ENCODE data around the gene CACNA1D. TPM values are rescaled to one million over a fixed set of nuclear protein-coding genes. Genes with fewer than 3 reads are reported as not detected.

The CACNA1D gene
- total RNA-seq, 1 donor from 2014 or later, result 1.9 TPM

DNA sequence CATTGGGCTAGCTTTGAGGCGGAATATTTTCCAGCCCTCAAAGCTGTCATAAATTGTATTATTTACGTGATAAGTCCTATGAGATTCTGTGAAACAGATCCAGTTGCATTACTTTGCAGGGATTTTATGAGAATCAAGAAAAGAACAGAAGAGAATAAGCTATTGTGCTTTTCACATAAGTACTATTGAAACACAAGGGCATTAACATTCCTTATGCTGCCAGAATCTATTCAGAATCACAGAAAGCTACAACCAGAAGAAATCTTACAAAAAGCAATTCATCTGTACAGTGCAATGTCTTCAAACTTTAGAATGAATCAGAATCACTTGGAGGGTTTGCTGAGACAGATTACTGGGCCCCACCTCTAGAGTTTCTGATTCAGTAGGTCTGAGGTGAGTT lies 10.6 kb upstream of the CACNA1D start:
- no peaks in the 10 kb centered on the region for H3K9me3 Mint-ChIP-seq
- ChIA-PET CTCF (no interaction called here), POLR2A (no interaction called here)
- ATAC-seq (ENCODE audit: low read depth), result no peak
- H3K27me3 Mint-ChIP-seq, result peaks cover 11% of the 10 kb centered on the region
- H3K36me3 Mint-ChIP-seq (ENCODE audit: low read depth), result no peaks in the 10 kb centered on the region
- no peak overlapping the region for H3K4me3 Mint-ChIP-seq
- TF ChIP-seq, protein P1, sequence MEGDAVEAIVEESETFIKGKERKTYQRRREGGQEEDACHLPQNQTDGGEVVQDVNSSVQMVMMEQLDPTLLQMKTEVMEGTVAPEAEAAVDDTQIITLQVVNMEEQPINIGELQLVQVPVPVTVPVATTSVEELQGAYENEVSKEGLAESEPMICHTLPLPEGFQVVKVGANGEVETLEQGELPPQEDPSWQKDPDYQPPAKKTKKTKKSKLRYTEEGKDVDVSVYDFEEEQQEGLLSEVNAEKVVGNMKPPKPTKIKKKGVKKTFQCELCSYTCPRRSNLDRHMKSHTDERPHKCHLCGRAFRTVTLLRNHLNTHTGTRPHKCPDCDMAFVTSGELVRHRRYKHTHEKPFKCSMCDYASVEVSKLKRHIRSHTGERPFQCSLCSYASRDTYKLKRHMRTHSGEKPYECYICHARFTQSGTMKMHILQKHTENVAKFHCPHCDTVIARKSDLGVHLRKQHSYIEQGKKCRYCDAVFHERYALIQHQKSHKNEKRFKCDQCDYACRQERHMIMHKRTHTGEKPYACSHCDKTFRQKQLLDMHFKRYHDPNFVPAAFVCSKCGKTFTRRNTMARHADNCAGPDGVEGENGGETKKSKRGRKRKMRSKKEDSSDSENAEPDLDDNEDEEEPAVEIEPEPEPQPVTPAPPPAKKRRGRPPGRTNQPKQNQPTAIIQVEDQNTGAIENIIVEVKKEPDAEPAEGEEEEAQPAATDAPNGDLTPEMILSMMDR (IDR thresholded peaks at IDR 0.05), result no peak
- DNase-seq, result no peak
- H3K4me1 Mint-ChIP-seq, result no peaks in the 10 kb centered on the region
- H3K27ac Mint-ChIP-seq, result no peak overlapping the region
- intact Hi-C loops (cut with micrococcal nuclease), result no loop called here

DNA sequence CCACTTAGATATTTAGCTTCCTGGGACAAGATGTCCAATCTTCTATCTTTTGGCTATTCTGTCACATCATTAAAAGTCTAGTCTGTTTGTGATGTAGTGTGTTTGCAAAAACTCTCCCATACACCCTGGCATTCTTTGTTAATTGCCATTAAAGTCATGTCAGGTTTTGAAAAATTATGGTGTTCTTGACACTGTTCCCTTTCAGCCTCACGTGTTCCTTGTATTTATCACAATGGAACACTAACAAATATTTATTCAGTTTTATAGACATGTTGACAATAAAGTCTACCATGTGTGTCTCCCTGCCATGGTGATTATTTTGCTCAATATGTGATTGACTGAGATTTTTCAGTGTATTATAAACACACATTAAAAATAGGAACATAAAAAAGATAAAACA lies 9.4 kb upstream of the CACNA1D start:
- intact Hi-C loops (cut with micrococcal nuclease), result no loop called here
- ATAC-seq (ENCODE audit: low read depth) (no peak), DNase-seq (no peak)
- H3K27ac Mint-ChIP-seq, result no peak overlapping the region
- no peaks in the 10 kb centered on the region for H3K4me1 Mint-ChIP-seq
- TF ChIP-seq, protein P1 (IDR thresholded peaks at IDR 0.05), result no peak
- peaks cover 12% of the 10 kb centered on the region for H3K27me3 Mint-ChIP-seq
- H3K36me3 Mint-ChIP-seq (ENCODE audit: low read depth), result no peaks in the 10 kb centered on the region
- POLR2A ChIA-PET, result no interaction called here
- H3K9me3 Mint-ChIP-seq, result no peaks in the 10 kb centered on the region
- CTCF ChIA-PET, result no interaction called here
- no peak overlapping the region for H3K4me3 Mint-ChIP-seq

DNA sequence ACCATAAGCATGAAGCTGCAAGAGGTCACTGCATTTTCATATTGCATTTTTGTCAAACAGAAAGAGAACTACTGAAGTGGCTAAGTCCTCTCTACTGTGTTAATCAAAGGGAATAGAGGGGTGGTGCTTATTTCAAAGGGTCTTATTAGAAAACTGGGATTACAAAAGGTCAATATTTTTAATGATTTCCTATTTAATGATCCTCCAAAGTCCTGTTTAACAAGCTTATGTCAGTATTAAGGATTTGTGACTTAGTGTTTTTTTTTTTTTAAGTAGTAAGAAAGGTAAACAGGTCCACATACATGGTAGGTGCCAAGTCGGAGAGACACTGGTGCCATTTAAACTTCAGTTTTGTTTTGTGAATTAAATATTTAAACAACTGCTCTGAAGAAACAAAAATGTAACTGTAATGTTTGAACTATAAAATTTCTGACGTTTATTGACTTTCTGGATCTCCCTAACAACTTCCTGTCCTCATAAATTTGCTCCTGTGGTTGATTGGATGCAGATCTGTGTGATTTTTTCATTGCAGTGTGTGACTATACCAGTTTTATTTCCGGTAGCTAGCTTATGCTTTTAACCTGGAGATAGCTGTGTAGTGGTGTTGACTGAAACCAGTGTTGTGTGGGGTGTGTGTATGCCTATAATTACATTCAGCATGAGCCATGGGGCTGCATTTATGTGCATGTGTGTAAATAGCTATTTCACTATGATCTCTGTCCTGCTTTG lies 8.6 kb upstream of the CACNA1D start:
- ATAC-seq (ENCODE audit: low read depth) (no peak), DNase-seq (no peak)
- no peaks in the 10 kb centered on the region for H3K9me3 Mint-ChIP-seq
- H3K4me1 Mint-ChIP-seq, result no peaks in the 10 kb centered on the region
- H3K27me3 Mint-ChIP-seq, result peaks cover 16% of the 10 kb centered on the region
- H3K4me3 Mint-ChIP-seq, result no peak overlapping the region
- POLR2A ChIA-PET, result no interaction called here
- intact Hi-C loops (cut with micrococcal nuclease), result no loop called here
- H3K36me3 Mint-ChIP-seq (ENCODE audit: low read depth), result no peaks in the 10 kb centered on the region
- TF ChIP-seq, protein P1 (IDR thresholded peaks at IDR 0.05), result no peak
- H3K27ac Mint-ChIP-seq, result no peak overlapping the region
- CTCF ChIA-PET, result no interaction called here

DNA sequence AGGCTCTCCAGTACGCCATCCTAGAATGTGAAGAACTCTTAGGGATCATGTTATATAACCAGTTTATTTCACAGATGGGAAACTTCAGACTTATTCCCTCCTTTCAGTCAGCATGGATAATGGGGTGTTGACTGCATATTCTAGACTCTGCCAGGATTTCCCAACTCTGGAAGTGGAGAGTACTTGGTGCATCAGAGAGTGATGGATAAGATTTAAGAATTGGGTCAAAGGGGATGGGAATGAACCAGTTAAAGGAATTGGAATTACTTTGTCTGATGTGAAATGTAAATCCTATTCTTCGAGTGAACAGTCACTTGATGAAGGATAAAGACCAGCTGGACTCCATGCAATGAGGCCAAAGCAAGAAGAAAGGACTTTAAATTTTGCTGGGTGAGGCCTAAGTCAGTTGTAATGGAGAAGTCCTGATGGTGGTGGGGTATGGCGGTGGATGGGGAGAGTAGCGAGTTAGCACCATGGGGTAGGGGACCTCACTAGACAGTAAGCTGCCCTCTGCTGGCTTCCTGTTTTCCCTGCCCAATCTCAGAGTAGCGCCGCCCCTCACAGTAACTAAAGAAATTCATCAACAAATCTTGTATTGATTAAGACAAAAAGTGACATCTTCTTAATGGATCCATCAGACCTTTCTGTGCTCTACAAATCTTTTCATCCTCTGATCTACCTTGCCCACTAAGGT lies 7.3 kb upstream of the CACNA1D start:
- CTCF ChIA-PET, result no interaction called here
- POLR2A ChIA-PET, result no interaction called here
- Mint-ChIP-seq H3K4me1 (no peaks in the 10 kb centered on the region), H3K4me3 (no peak overlapping the region), H3K36me3 (ENCODE audit: low read depth) (no peaks in the 10 kb centered on the region), H3K27ac (no peak overlapping the region), H3K9me3 (no peaks in the 10 kb centered on the region), H3K27me3 (peaks cover 23% of the 10 kb centered on the region)
- no peak for DNase-seq
- intact Hi-C loops (cut with micrococcal nuclease), result no loop called here
- no peak for ATAC-seq (ENCODE audit: low read depth)
- TF ChIP-seq, protein P1 (IDR thresholded peaks at IDR 0.05), result no peak

DNA sequence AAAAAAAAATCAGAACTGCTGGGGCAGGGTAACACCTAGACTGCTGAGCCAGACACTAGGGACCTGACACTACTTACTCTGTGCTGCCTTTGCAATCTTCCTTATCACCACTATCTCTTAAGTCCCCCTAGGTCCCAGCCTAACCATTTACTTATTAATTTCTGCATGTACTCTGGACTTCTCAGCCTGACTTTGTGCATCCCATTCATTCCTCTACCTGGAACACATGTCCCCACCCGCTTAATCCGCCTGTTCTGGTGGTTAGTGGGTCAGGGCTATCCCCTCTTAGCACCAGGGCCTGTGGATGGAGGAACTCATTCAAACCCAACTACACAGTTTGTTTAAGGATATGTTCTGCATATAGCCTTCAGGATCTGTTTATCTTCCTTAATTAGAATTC lies 5.0 kb upstream of the CACNA1D start:
- H3K27me3 Mint-ChIP-seq, result peaks cover 30% of the 10 kb centered on the region
- H3K9me3 Mint-ChIP-seq, result no peaks in the 10 kb centered on the region
- peaks cover 4% of the 10 kb centered on the region for H3K4me1 Mint-ChIP-seq
- DNase-seq (no peak), ATAC-seq (ENCODE audit: low read depth) (no peak)
- TF ChIP-seq, protein P1 (IDR thresholded peaks at IDR 0.05), result no peak
- no peak overlapping the region for H3K27ac Mint-ChIP-seq
- POLR2A ChIA-PET, result no interaction called here
- no peaks in the 10 kb centered on the region for H3K36me3 Mint-ChIP-seq (ENCODE audit: low read depth)
- H3K4me3 Mint-ChIP-seq, result no peak overlapping the region
- intact Hi-C loops (cut with micrococcal nuclease), result no loop called here
- CTCF ChIA-PET, result interaction anchor here (0.7 kb wide), 1 partner anchor 25 kb away, joined by 3 read pairs; no protein-coding TSS in a partner anchor

Data from activated B cell treated with CpG ODN at 0.5 μM for 24 hours (primary cell).